ENCODE results near the gene TBC1D22A.

The TBC1D22A gene

DNA sequence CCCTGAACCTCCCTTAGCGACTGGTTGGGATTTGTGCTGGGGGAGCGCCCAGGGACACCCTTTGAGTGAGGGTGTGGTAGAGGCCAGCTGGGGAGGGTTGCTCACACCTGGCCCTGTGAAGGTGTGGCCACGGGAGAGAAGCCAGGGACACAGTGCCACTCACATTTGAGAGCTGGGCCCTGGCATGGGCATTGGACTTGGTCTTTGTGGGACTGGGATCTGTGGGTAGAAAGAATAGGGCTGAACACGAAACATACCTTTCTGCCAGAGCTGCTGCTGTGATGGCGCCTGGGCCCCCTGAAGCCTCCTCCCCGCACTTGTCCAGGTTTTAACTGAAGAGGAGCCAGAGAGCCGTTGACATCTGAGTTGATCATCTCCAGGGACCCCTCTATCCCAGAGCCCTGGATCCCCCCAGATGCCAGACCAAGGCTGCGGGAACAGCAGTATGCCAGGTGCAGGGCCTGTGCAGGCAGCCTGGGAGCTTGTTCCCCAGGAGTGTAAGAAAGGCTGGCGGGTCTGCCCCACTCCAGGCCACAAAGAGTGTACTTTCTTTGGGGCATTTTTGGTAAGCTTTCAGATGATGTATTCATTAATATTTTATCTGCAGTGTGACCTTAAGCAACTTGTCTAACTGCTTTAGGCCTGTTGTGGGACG, 284.1 kb downstream of the TBC1D22A start:
- no peaks in the 10 kb centered on the region for H4K20me1 ChIP-seq (ENCODE audit: insufficient read depth, low read length)
- no peak overlapping the region for H3K4me2 ChIP-seq (ENCODE audit: low read length)
- H3K79me2 ChIP-seq (ENCODE audit: insufficient read depth, low read length) = no peaks in the 10 kb centered on the region
- no peak overlapping the region for H2AFZ ChIP-seq (ENCODE audit: low read length)
- H3F3A ChIP-seq (ENCODE audit: insufficient read depth, low read length) = 0 out of 2 replicates have a peak, but pooled peaks cover 6% of the 10 kb centered on the region
- H3K27ac ChIP-seq (ENCODE audit: low read depth, low read length, poor library complexity, severe bottlenecking) = no peak overlapping the region
- no peaks in the 10 kb centered on the region for H3K9me2 ChIP-seq (ENCODE audit: low read depth, low read length)
- H3K36me3 ChIP-seq (ENCODE audit: insufficient read depth, low read length) = no peaks in the 10 kb centered on the region
- TF ChIP-seq EZH2 (IDR thresholded peaks at IDR 0.05; ENCODE audit: borderline replicate concordance, low read length) = no peak
- TF ChIP-seq, protein P1, sequence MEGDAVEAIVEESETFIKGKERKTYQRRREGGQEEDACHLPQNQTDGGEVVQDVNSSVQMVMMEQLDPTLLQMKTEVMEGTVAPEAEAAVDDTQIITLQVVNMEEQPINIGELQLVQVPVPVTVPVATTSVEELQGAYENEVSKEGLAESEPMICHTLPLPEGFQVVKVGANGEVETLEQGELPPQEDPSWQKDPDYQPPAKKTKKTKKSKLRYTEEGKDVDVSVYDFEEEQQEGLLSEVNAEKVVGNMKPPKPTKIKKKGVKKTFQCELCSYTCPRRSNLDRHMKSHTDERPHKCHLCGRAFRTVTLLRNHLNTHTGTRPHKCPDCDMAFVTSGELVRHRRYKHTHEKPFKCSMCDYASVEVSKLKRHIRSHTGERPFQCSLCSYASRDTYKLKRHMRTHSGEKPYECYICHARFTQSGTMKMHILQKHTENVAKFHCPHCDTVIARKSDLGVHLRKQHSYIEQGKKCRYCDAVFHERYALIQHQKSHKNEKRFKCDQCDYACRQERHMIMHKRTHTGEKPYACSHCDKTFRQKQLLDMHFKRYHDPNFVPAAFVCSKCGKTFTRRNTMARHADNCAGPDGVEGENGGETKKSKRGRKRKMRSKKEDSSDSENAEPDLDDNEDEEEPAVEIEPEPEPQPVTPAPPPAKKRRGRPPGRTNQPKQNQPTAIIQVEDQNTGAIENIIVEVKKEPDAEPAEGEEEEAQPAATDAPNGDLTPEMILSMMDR (IDR thresholded peaks at IDR 0.05; ENCODE audit: low read length) = no peak
- H3K9me3 ChIP-seq (ENCODE audit: low read length) = no peaks in the 10 kb centered on the region
- no peaks in the 10 kb centered on the region for H3K27me3 ChIP-seq (ENCODE audit: insufficient read depth, low read length)
- peaks cover 46% of the 10 kb centered on the region for H3K4me1 ChIP-seq (ENCODE audit: insufficient read depth, low read length, severe bottlenecking)
- H3K4me3 ChIP-seq (ENCODE audit: low read depth, low read length, poor library complexity, severe bottlenecking) = no peak overlapping the region
- no peak overlapping the region for H3K9ac ChIP-seq (ENCODE audit: low read length)

DNA sequence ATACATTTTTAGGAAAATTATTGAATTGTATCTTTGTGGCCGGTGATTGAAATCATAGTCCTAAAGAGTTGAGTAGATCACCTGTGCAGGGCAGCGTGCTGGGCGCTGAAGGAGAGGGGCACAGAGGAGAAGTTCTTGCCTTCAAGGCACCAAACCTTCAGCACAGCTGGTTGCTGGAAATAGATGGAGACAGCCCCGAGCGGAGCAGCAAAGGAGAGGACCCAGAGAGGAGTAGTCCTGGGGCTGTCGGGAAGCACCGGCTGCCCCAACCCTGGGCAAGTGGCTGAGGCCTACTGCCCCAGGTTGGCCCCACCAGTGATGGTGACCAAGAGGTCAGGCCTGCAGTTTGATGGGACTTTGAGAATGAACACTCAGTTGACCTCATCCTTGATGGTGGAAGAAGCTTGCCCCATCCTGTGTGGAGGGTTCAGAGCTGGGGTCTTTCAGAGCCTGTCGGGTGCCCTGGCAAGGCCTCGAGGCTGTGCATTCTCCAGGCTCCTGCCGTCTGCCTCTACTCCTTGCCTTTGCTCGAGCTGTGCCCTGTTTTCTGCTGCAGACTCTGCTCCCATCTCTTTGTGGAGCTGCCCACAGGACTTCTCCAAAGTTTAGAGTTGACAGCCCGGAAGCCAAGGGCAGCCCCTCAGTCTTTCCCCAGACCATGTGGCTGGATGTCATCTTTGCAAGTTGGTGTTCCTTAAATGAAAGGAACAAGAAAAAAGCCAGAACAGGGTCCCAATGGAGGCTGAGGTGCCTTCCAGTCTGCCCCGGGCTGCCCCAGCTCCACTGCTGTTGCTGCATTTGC, 285.1 kb downstream of the TBC1D22A start:
- H3K9ac ChIP-seq (ENCODE audit: low read length) = no peak overlapping the region; the same call in 1 of the 2 replicates
- no peaks in the 10 kb centered on the region for H3K36me3 ChIP-seq (ENCODE audit: insufficient read depth, low read length)
- peaks cover 53% of the 10 kb centered on the region for H3K4me1 ChIP-seq (ENCODE audit: insufficient read depth, low read length, severe bottlenecking)
- no peak overlapping the region for H2AFZ ChIP-seq (ENCODE audit: low read length)
- no peak overlapping the region for H3K4me3 ChIP-seq (ENCODE audit: low read depth, low read length, poor library complexity, severe bottlenecking)
- no peaks in the 10 kb centered on the region for H4K20me1 ChIP-seq (ENCODE audit: insufficient read depth, low read length)
- 0 out of 2 replicates have a peak overlapping the region, but pooled peaks have one; percentile 29 for H3K4me2 ChIP-seq (ENCODE audit: low read length)
- no peaks in the 10 kb centered on the region for H3K9me3 ChIP-seq (ENCODE audit: low read length)
- H3K27me3 ChIP-seq (ENCODE audit: insufficient read depth, low read length) = no peaks in the 10 kb centered on the region
- no peak for TF ChIP-seq EZH2 (IDR thresholded peaks at IDR 0.05; ENCODE audit: borderline replicate concordance, low read length)
- TF ChIP-seq, protein P1 (IDR thresholded peaks at IDR 0.05; ENCODE audit: low read length) = no peak
- H3K79me2 ChIP-seq (ENCODE audit: insufficient read depth, low read length) = no peaks in the 10 kb centered on the region
- no peaks in the 10 kb centered on the region for H3K9me2 ChIP-seq (ENCODE audit: low read depth, low read length)
- 0 out of 2 replicates have a peak, but pooled peaks cover 6% of the 10 kb centered on the region for H3F3A ChIP-seq (ENCODE audit: insufficient read depth, low read length)
- no peak overlapping the region for H3K27ac ChIP-seq (ENCODE audit: low read depth, low read length, poor library complexity, severe bottlenecking)

DNA sequence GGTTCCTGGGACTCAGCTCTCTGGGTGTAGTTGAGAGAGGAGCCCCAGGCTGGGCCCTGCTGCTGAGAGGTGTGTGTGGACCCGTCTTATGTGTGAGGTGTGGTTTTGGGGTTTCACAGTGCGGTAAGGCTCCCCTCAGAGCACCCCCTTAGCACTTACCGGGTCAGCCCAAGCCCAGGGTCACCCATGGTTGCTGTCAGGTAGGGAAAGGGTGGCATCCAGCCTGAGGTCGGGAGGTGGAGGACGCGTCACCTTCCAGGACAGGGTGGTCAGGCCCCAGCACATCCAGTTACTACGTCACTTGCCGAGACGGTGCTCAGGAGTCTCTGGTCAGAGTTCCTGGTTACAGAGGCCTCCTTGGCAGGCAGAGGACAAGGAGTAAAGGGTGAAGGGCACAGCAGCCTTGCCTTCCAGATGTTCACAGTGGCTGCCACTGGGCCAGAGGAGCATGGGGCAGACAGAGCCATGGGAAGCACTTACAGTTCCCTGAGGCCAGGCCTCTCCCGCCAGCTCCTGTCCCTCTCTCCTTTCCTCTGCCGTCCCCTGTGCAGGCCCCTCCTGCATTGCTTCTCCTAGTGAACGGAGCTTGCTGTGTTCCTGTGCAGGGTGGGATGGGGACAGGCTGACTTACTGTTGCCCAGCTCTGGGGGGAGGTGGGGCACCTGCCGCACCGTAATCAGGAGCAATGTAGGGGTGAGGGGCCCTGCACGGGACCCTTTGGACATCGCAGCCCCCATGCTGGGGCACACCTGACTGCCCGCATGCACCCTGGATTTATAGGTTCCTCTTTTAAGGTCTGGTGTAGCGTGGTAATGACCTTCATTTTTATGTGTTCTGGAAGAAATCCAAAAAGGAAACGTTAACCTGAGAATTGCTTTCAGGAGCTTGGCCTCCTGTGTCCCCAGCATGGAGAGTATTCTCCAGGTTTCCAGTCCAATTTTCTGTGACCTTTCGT, 285.9 kb downstream of the TBC1D22A start:
- peaks cover 53% of the 10 kb centered on the region for H3K4me1 ChIP-seq (ENCODE audit: insufficient read depth, low read length, severe bottlenecking)
- no peak for TF ChIP-seq EZH2 (IDR thresholded peaks at IDR 0.05; ENCODE audit: borderline replicate concordance, low read length)
- TF ChIP-seq, protein P1 (IDR thresholded peaks at IDR 0.05; ENCODE audit: low read length) = no peak
- H3K4me2 ChIP-seq (ENCODE audit: low read length) = peak overlapping the region; percentile 29; the same call in 1 of the 2 replicates
- H3K9ac ChIP-seq (ENCODE audit: low read length) = no peak overlapping the region; the same call in 1 of the 2 replicates
- no peaks in the 10 kb centered on the region for H3K79me2 ChIP-seq (ENCODE audit: insufficient read depth, low read length)
- no peak overlapping the region for H2AFZ ChIP-seq (ENCODE audit: low read length)
- H3K9me2 ChIP-seq (ENCODE audit: low read depth, low read length) = no peaks in the 10 kb centered on the region
- no peak overlapping the region for H3K4me3 ChIP-seq (ENCODE audit: low read depth, low read length, poor library complexity, severe bottlenecking)
- H3K36me3 ChIP-seq (ENCODE audit: insufficient read depth, low read length) = no peaks in the 10 kb centered on the region
- no peaks in the 10 kb centered on the region for H4K20me1 ChIP-seq (ENCODE audit: insufficient read depth, low read length)
- no peaks in the 10 kb centered on the region for H3K9me3 ChIP-seq (ENCODE audit: low read length)
- 0 out of 2 replicates have a peak, but pooled peaks cover 6% of the 10 kb centered on the region for H3F3A ChIP-seq (ENCODE audit: insufficient read depth, low read length)
- H3K27me3 ChIP-seq (ENCODE audit: insufficient read depth, low read length) = no peaks in the 10 kb centered on the region
- H3K27ac ChIP-seq (ENCODE audit: low read depth, low read length, poor library complexity, severe bottlenecking) = peak overlapping the region; percentile 64
